GM23338 (cell line): Measurements from ENCODE around the gene ATP6V0A4. TPM values are rescaled to one million over a fixed set of nuclear protein-coding genes. Genes with fewer than 3 reads are reported as not detected.
"Not testable (repeated sequence)": the region's sequence is repeated elsewhere in the genome, so short reads cannot be mapped to it uniquely, and the experiment has no call there.

ENCODE experiments used
- ATAC-seq: fragments of 200-7000 bp; cut with Tn5 transposase; 3 replicates; pipeline ENCODE4 v1.9.1; 2020
- DNase-seq: peaks from one replicate; pipeline ENCODE4 v3.0.0-alpha.2; 2015; ENCODE audit warnings: low spot score
- H2AFZ ChIP-seq: fragments of 200-600 bp; sonication (generic); 2 replicates; pipeline ENCODE4 v1.8.0; 2016; ENCODE audit warnings: antibody characterized with exemption, mild to moderate bottlenecking, moderate library complexity
- H3F3A ChIP-seq: fragments of 200-600 bp; sonication (generic); replicated peaks from 2 replicates; pipeline ENCODE4 v1.8.0; 2017; ENCODE audit warnings: antibody characterized with exemption, mixed run types, low read depth
- H3K27ac ChIP-seq: fragments of 200-600 bp; sonication (generic); 2 replicates; pipeline ENCODE4 v1.6.1; 2016; ENCODE audit warnings: low read depth
- H3K27me3 ChIP-seq: fragments of 200-600 bp; sonication (generic); 2 replicates; pipeline ENCODE4 v1.8.0; 2016; ENCODE audit warnings: mild to moderate bottlenecking, mixed run types, moderate library complexity; ENCODE audit not compliant: insufficient read depth
- H3K36me3 ChIP-seq: fragments of 200-600 bp; sonication (generic); 2 replicates; pipeline ENCODE4 v1.8.0; 2016; ENCODE audit warnings: mild to moderate bottlenecking; ENCODE audit not compliant: insufficient read depth
- H3K4me1 ChIP-seq: fragments of 200-600 bp; sonication (generic); 2 replicates; pipeline ENCODE4 v1.8.0; 2016; ENCODE audit warnings: mild to moderate bottlenecking, moderate library complexity; ENCODE audit not compliant: insufficient read depth
- H3K4me2 ChIP-seq: fragments of 200-600 bp; sonication (generic); 2 replicates; pipeline ENCODE4 v1.7.1; 2017; ENCODE audit warnings: mixed run types
- H3K4me3 ChIP-seq: fragments of 200-600 bp; sonication (generic); 2 replicates; pipeline ENCODE4 v1.6.1; 2016; ENCODE audit warnings: mixed run types
- H3K79me2 ChIP-seq: fragments of 200-600 bp; sonication (generic); replicated peaks from 2 replicates; pipeline ENCODE4 v1.8.0; 2017; ENCODE audit warnings: mild to moderate bottlenecking; ENCODE audit not compliant: insufficient read depth
- H3K9me2 ChIP-seq: fragments of 200-600 bp; sonication (generic); 2 replicates; pipeline ENCODE4 v1.8.0; 2017; ENCODE audit not compliant: insufficient read depth
- H4K20me1 ChIP-seq: fragments of 200-600 bp; sonication (generic); replicated peaks from 2 replicates; pipeline ENCODE4 v1.8.0; 2017; ENCODE audit warnings: mild to moderate bottlenecking; ENCODE audit not compliant: insufficient read depth
- H3K27ac Mint-ChIP-seq: 2 replicates; pipeline ENCODE4 v1.8.0; 2020; ENCODE audit warnings: inconsistent platforms, mild to moderate bottlenecking, moderate library complexity, mixed read lengths
- H3K27me3 Mint-ChIP-seq: 3 replicates; pipeline ENCODE4 v1.8.0; 2022; ENCODE audit warnings: low read depth, mild to moderate bottlenecking, moderate library complexity, mixed read lengths, inconsistent platforms; ENCODE audit not compliant: insufficient read depth, poor library complexity
- H3K36me3 Mint-ChIP-seq: 3 replicates; pipeline ENCODE4 v1.8.0; 2021; ENCODE audit warnings: low read depth, mild to moderate bottlenecking, inconsistent platforms, moderate library complexity, mixed read lengths
- H3K4me1 Mint-ChIP-seq: 3 replicates; pipeline ENCODE4 v1.8.0; 2020; ENCODE audit warnings: mild to moderate bottlenecking, inconsistent platforms, mixed read lengths
- H3K4me3 Mint-ChIP-seq: 3 replicates; pipeline ENCODE4 v1.8.0; 2021; ENCODE audit warnings: moderate library complexity, mild to moderate bottlenecking, inconsistent platforms, mixed read lengths
- H3K9me3 Mint-ChIP-seq: 3 replicates; pipeline ENCODE4 v1.8.0; 2020; ENCODE audit warnings: moderate library complexity, mild to moderate bottlenecking, inconsistent platforms, mixed read lengths
- EZH2 ChIP-seq: fragments of 200-600 bp; sonication (generic); IDR thresholded peaks from one replicate; pipeline ENCODE4 v1.8.0; 2017; ENCODE audit warnings: antibody characterized with exemption, mild to moderate bottlenecking, low read depth; ENCODE audit not compliant: unreplicated experiment
- JUNB ChIP-seq: IDR thresholded peaks from one replicate; pipeline ENCODE4 v1.6.1; 2016; ENCODE audit warnings: antibody characterized with exemption; ENCODE audit not compliant: unreplicated experiment
- STAT1 ChIP-seq: IDR thresholded peaks from one replicate; pipeline ENCODE4 v1.6.1; 2016; ENCODE audit warnings: antibody characterized with exemption; ENCODE audit not compliant: unreplicated experiment
- ZNF114 ChIP-seq: fragments of 250-450 bp; sonication (Bioruptor Pico); IDR thresholded peaks from 2 replicates; pipeline ENCODE4 v1.5.0; 2020; ENCODE audit warnings: mild to moderate bottlenecking, moderate library complexity
- polyA plus RNA-seq: library from polyadenylated mRNA; unstranded; fragments of >200 nt; fragmentation: Nextera tagmentation; extraction: Ambion mirVana; gene quantifications from 2 replicates; pipeline ENCODE4 v1.2.1, GENCODE V29; 2016
- total RNA-seq: library from RNA; depleted of rRNA; stranded (reverse); fragments of >200 nt; shearing (Covaris generic); gene quantifications from 2 replicates; pipeline ENCODE4 v1.2.3, GENCODE V29; 2014
- TF ChIP-seq, protein P1 (sequence below): fragments of 250-450 bp; sonication (Bioruptor Pico); IDR thresholded peaks from 2 replicates; pipeline ENCODE4 v1.5.0; 2020; ENCODE audit warnings: mild to moderate bottlenecking, moderate library complexity

Gene ATP6V0A4
- total and polyA plus RNA-seq, 2 experiments from 2014 or later: 0.10 to 1.3 TPM

GRCh38 chr7:138813945-138814344, 15.9 kb upstream of the ATP6V0A4 start (continued):
- TF ChIP-seq, protein P1, sequence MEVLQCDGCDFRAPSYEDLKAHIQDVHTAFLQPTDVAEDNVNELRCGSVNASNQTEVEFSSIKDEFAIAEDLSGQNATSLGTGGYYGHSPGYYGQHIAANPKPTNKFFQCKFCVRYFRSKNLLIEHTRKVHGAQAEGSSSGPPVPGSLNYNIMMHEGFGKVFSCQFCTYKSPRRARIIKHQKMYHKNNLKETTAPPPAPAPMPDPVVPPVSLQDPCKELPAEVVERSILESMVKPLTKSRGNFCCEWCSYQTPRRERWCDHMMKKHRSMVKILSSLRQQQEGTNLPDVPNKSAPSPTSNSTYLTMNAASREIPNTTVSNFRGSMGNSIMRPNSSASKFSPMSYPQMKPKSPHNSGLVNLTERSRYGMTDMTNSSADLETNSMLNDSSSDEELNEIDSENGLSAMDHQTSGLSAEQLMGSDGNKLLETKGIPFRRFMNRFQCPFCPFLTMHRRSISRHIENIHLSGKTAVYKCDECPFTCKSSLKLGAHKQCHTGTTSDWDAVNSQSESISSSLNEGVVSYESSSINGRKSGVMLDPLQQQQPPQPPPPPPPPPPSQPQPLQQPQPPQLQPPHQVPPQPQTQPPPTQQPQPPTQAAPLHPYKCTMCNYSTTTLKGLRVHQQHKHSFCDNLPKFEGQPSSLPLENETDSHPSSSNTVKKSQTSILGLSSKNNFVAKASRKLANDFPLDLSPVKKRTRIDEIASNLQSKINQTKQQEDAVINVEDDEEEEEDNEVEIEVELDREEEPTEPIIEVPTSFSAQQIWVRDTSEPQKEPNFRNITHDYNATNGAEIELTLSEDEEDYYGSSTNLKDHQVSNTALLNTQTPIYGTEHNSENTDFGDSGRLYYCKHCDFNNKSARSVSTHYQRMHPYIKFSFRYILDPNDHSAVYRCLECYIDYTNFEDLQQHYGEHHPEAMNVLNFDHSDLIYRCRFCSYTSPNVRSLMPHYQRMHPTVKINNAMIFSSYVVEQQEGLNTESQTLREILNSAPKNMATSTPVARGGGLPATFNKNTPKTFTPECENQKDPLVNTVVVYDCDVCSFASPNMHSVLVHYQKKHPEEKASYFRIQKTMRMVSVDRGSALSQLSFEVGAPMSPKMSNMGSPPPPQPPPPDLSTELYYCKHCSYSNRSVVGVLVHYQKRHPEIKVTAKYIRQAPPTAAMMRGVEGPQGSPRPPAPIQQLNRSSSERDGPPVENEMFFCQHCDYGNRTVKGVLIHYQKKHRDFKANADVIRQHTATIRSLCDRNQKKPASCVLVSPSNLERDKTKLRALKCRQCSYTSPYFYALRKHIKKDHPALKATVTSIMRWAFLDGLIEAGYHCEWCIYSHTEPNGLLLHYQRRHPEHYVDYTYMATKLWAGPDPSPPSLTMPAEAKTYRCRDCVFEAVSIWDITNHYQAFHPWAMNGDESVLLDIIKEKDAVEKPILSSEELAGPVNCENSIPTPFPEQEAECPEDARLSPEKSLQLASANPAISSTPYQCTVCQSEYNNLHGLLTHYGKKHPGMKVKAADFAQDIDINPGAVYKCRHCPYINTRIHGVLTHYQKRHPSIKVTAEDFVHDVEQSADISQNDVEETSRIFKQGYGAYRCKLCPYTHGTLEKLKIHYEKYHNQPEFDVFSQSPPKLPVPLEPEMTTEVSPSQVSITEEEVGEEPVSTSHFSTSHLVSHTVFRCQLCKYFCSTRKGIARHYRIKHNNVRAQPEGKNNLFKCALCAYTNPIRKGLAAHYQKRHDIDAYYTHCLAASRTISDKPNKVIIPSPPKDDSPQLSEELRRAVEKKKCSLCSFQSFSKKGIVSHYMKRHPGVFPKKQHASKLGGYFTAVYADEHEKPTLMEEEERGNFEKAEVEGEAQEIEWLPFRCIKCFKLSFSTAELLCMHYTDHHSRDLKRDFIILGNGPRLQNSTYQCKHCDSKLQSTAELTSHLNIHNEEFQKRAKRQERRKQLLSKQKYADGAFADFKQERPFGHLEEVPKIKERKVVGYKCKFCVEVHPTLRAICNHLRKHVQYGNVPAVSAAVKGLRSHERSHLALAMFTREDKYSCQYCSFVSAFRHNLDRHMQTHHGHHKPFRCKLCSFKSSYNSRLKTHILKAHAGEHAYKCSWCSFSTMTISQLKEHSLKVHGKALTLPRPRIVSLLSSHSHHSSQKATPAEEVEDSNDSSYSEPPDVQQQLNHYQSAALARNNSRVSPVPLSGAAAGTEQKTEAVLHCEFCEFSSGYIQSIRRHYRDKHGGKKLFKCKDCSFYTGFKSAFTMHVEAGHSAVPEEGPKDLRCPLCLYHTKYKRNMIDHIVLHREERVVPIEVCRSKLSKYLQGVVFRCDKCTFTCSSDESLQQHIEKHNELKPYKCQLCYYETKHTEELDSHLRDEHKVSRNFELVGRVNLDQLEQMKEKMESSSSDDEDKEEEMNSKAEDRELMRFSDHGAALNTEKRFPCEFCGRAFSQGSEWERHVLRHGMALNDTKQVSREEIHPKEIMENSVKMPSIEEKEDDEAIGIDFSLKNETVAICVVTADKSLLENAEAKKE (CRISPR knock-in tag): no peak

DNA sequence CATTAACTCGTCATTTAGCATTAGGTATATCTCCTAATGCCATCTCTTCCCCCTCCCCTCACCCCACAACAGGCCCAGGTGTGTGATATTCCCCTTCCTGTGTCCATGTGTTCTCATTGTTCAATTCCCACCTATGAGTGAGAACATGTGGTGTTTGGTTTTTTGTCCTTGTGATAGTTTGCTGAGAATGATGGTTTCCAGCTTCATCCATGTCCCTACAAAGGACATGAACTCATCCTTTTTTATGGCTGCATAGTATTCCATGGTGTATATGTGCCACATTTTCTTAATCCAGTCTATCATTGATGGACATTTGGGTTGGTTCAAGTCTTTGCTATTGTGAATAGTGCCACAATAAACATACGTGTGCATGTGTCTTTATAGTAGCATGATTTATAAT, 13.3 kb upstream of the ATP6V0A4 start:
- not testable (repeated sequence) for ATAC-seq, H3K9me3 Mint-ChIP-seq, H4K20me1 ChIP-seq, DNase-seq, H3K36me3 ChIP-seq, H3K36me3 Mint-ChIP-seq, H3K27ac ChIP-seq, H3K9me2 ChIP-seq, H3K27me3 Mint-ChIP-seq, H3F3A ChIP-seq, H3K4me1 ChIP-seq, H3K4me1 Mint-ChIP-seq, H3K4me3 Mint-ChIP-seq, H2AFZ ChIP-seq, H3K4me3 ChIP-seq, H3K27me3 ChIP-seq, H3K4me2 ChIP-seq, H3K79me2 ChIP-seq, H3K27ac Mint-ChIP-seq

GRCh38 chr7:138809346-138809745, 11.3 kb upstream of the ATP6V0A4 start:
- no peaks in the 10 kb centered on the region for H3K27me3 Mint-ChIP-seq
- Histone ChIP-seq H3K79me2 (no peaks in the 10 kb centered on the region), H3K9me2 (no peaks in the 10 kb centered on the region), H3K27me3 (no peaks in the 10 kb centered on the region), H3K36me3 (no peaks in the 10 kb centered on the region), H3K4me2 (no peak overlapping the region), H2AFZ (no peak overlapping the region), H4K20me1 (no peaks in the 10 kb centered on the region), H3K4me3 (no peak overlapping the region), H3F3A (no peaks in the 10 kb centered on the region), H3K4me1 (no peaks in the 10 kb centered on the region), H3K27ac (no peak overlapping the region)
- H3K9me3 Mint-ChIP-seq: no peaks in the 10 kb centered on the region; the same call in 2 of the 3 replicates
- H3K27ac Mint-ChIP-seq: no peak overlapping the region
- no peaks in the 10 kb centered on the region for H3K36me3 Mint-ChIP-seq
- H3K4me3 Mint-ChIP-seq: no peak overlapping the region
- no peaks in the 10 kb centered on the region for H3K4me1 Mint-ChIP-seq
- ATAC-seq (no peak), DNase-seq (no peak)
- TF ChIP-seq ZNF114 (CRISPR knock-in tag): no peak
- TF ChIP-seq JUNB: no peak
- TF ChIP-seq EZH2: no peak
- TF ChIP-seq, protein P1 (CRISPR knock-in tag): no peak
- no peak for TF ChIP-seq STAT1
